Measurements from ENCODE around the gene TREX2.
"Not testable (repeated sequence)": the region's sequence is repeated elsewhere in the genome, so short reads cannot be mapped to it uniquely, and the experiment has no call there.

Gene TREX2

GRCh38 chrX:153406011-153406410, 39.8 kb downstream of the TREX2 start:
- ATAC-seq = no peak

GRCh38 chrX:153405426-153405825, 40.4 kb downstream of the TREX2 start:
- ATAC-seq = no peak

GRCh38 chrX:153404333-153404732, 41.5 kb downstream of the TREX2 start:
- ATAC-seq = not testable (repeated sequence)

GRCh38 chrX:153401133-153401764, 44.6 kb downstream of the TREX2 start, which contains the start of gene PNMA6E:
Gene PNMA6E, minus strand, starts transcription at chrX:153401350. Its CDS starts 2,501 bp downstream, at chrX:153398849.
- no peak for ATAC-seq

GRCh38 chrX:153400146-153401132, 45.4 kb downstream of the TREX2 start:
- ATAC-seq = peak; percentile 44 to 49

GRCh38 chrX:153398275-153398960, 47.4 kb downstream of the TREX2 start:
- no peak for ATAC-seq

GRCh38 chrX:153397256-153397960, 48.4 kb downstream of the TREX2 start:
- ATAC-seq = no peak

- ATAC-seq = no peak
Observed at GRCh38 chrX:153396320-153397195, 49.3 kb downstream of the TREX2 start.

- no peak for ATAC-seq
Observed at GRCh38 chrX:153395613-153396319, 50.1 kb downstream of the TREX2 start.

GRCh38 chrX:153394612-153395011, 51.2 kb downstream of the TREX2 start:
- no peak for ATAC-seq

All from activated CD4-positive, CD25-positive, alpha-beta regulatory T cell treated with anti-CD3 and anti-CD28 coated beads, Interleukin-2, amount 50 U/mL, for 24 hours (primary cell).